Neural cell (in vitro differentiated cells): ENCODE data around the gene BNIP5. TPM values are rescaled to one million over a fixed set of nuclear protein-coding genes. Genes with fewer than 3 reads are reported as not detected.

ENCODE experiments used
- H2AFZ ChIP-seq: fragments of 200-600, 300-800 bp; sonication (generic), shearing (Covaris generic); 2 replicates; pipeline ENCODE4 v1.6.0; 2014; ENCODE audit warnings: low read depth, mild to moderate bottlenecking, antibody characterized with exemption, low read length, moderate library complexity
- H3F3A ChIP-seq: fragments of 200-600 bp; shearing (Covaris generic); 2 replicates; pipeline ENCODE4 v1.6.1; 2016; ENCODE audit warnings: mild to moderate bottlenecking, moderate library complexity, mixed read lengths, antibody characterized with exemption, low read length; ENCODE audit not compliant: insufficient read depth, poor library complexity, severe bottlenecking
- H3K27ac ChIP-seq: fragments of 200-600, 300-800 bp; sonication (generic), shearing (Covaris generic); 2 replicates; pipeline ENCODE4 v1.5.1; 2014; ENCODE audit warnings: mild to moderate bottlenecking, low read length, moderate library complexity
- H3K27me3 ChIP-seq: fragments of 300-800, 200-600 bp; sonication (generic), shearing (Covaris generic); 2 replicates; pipeline ENCODE4 v1.6.0; 2014; ENCODE audit warnings: mild to moderate bottlenecking, low read depth, low read length, moderate library complexity; ENCODE audit not compliant: insufficient read depth
- H3K36me3 ChIP-seq: fragments of 300-800, 200-600 bp; sonication (generic), shearing (Covaris generic); 2 replicates; pipeline ENCODE4 v1.5.1; 2014; ENCODE audit warnings: mild to moderate bottlenecking, antibody characterized with exemption, low read length, moderate library complexity; ENCODE audit not compliant: insufficient read depth
- H3K4me2 ChIP-seq: fragments of 300-800, 200-600 bp; sonication (generic), shearing (Covaris generic); 2 replicates; pipeline ENCODE4 v1.6.0; 2014; ENCODE audit warnings: mild to moderate bottlenecking, low read length
- H3K4me3 ChIP-seq: fragments of 300-800, 200-600 bp; sonication (generic), shearing (Covaris generic); 2 replicates; pipeline ENCODE4 v1.5.1; 2014; ENCODE audit warnings: mild to moderate bottlenecking, low read length, moderate library complexity
- H3K79me2 ChIP-seq: fragments of 200-600 bp; shearing (Covaris generic); replicated peaks from 2 replicates; pipeline ENCODE4 v1.6.0; 2014; ENCODE audit warnings: mild to moderate bottlenecking, low read length, moderate library complexity; ENCODE audit not compliant: insufficient read depth
- H3K9ac ChIP-seq: fragments of 300-800, 200-600 bp; sonication (generic), shearing (Covaris generic); 2 replicates; pipeline ENCODE4 v1.6.1; 2016; ENCODE audit warnings: mild to moderate bottlenecking, low read length, mixed read lengths
- H3K9me2 ChIP-seq: fragments of 200-600 bp; shearing (Covaris generic); 2 replicates; pipeline ENCODE4 v1.6.1; 2016; ENCODE audit warnings: mild to moderate bottlenecking, low read length, mixed read lengths; ENCODE audit not compliant: insufficient read depth
- H3K9me3 ChIP-seq: fragments of 200-600, 300-800 bp; sonication (generic), shearing (Covaris generic); 2 replicates; pipeline ENCODE4 v1.6.1; 2016; ENCODE audit warnings: mild to moderate bottlenecking, mixed run types, low read length, moderate library complexity, mixed read lengths
- H4K20me1 ChIP-seq: fragments of 200-600 bp; shearing (Covaris generic); 2 replicates; pipeline ENCODE4 v1.6.1; 2016; ENCODE audit warnings: mild to moderate bottlenecking, mixed run types; ENCODE audit not compliant: insufficient read depth
- CTCF ChIP-seq: fragments of 450-650 bp; IDR thresholded peaks from 2 replicates; pipeline ENCODE4 v1.5.1; 2014; ENCODE audit warnings: antibody characterized with exemption, mild to moderate bottlenecking, moderate library complexity; ENCODE audit not compliant: poor library complexity, severe bottlenecking
- EP300 ChIP-seq: fragments of 450-650 bp; conservative IDR thresholded peaks from 2 replicates; pipeline ENCODE4 v1.6.1; 2014; ENCODE audit warnings: antibody characterized with exemption, mild to moderate bottlenecking, moderate library complexity; ENCODE audit not compliant: poor library complexity, severe bottlenecking
- EZH2 ChIP-seq: fragments of 200-600, 300-800 bp; shearing (Covaris generic), sonication (generic); IDR thresholded peaks from 2 replicates; pipeline ENCODE4 v1.6.1; 2014; ENCODE audit warnings: antibody characterized with exemption, low read length, borderline replicate concordance, mild to moderate bottlenecking; ENCODE audit not compliant: insufficient read depth, poor library complexity, severe bottlenecking
- MXI1 ChIP-seq: fragments of 450-650 bp; conservative IDR thresholded peaks from 2 replicates; pipeline ENCODE4 v1.6.1; 2014; ENCODE audit warnings: antibody characterized with exemption, mild to moderate bottlenecking; ENCODE audit not compliant: poor library complexity, severe bottlenecking
- POLR2AphosphoS5 ChIP-seq: IDR thresholded peaks from 2 replicates; pipeline ENCODE4 v1.6.1; 2012
- RAD21 ChIP-seq: fragments of 450-650 bp; conservative IDR thresholded peaks from 2 replicates; pipeline ENCODE4 v1.6.1; 2014; ENCODE audit warnings: antibody characterized with exemption, mild to moderate bottlenecking, moderate library complexity
- REST ChIP-seq: IDR thresholded peaks from 2 replicates; pipeline ENCODE4 v1.6.1; 2012; ENCODE audit warnings: borderline replicate concordance
- SMC3 ChIP-seq: fragments of 450-650 bp; conservative IDR thresholded peaks from 2 replicates; pipeline ENCODE4 v1.6.1; 2014; ENCODE audit warnings: antibody characterized with exemption, mild to moderate bottlenecking, moderate library complexity; ENCODE audit not compliant: poor library complexity
- TAF1 ChIP-seq: IDR thresholded peaks from 2 replicates; pipeline ENCODE4 v1.6.1; 2012; ENCODE audit warnings: low read depth
- polyA plus RNA-seq: library from polyadenylated mRNA; depleted of rRNA; stranded (reverse); fragments of >200 nt; gene quantifications from 2 replicates; pipeline ENCODE4 v1.2.3, GENCODE V29; 2014

Gene BNIP5
- polyA plus RNA-seq, 1 donor from 2014 or later, result not detected

GRCh38 chr6:36346486-36347273, 10.0 kb upstream of the BNIP5 start:
- no peaks in the 10 kb centered on the region for H3K27me3 ChIP-seq
- H3K27ac ChIP-seq, result no peak overlapping the region
- no peak overlapping the region for H2AFZ ChIP-seq
- H3K4me3 ChIP-seq, result no peak overlapping the region
- H3K9ac ChIP-seq, result no peak overlapping the region
- no peaks in the 10 kb centered on the region for H3K9me2 ChIP-seq
- no peak overlapping the region for H3K4me2 ChIP-seq
- H4K20me1 ChIP-seq, result no peaks in the 10 kb centered on the region
- no peaks in the 10 kb centered on the region for H3K79me2 ChIP-seq
- H3F3A ChIP-seq, result no peaks in the 10 kb centered on the region
- no peaks in the 10 kb centered on the region for H3K9me3 ChIP-seq
- no peak for TF ChIP-seq POLR2AphosphoS5
- no peak for TF ChIP-seq SMC3
- no peak for TF ChIP-seq MXI1
- TF ChIP-seq RAD21, result no peak
- TF ChIP-seq CTCF, result no peak
- no peak for TF ChIP-seq REST
- no peak for TF ChIP-seq EP300
- no peak for TF ChIP-seq TAF1
- no peak for TF ChIP-seq EZH2
- H3K36me3 ChIP-seq, result no peaks in the 10 kb centered on the region

- Histone ChIP-seq H3F3A (no peaks in the 10 kb centered on the region), H3K36me3 (no peaks in the 10 kb centered on the region), H3K27ac (no peak overlapping the region), H2AFZ (no peak overlapping the region), H3K27me3 (no peaks in the 10 kb centered on the region), H3K9me2 (no peaks in the 10 kb centered on the region), H3K79me2 (no peaks in the 10 kb centered on the region), H4K20me1 (no peaks in the 10 kb centered on the region), H3K4me2 (no peak overlapping the region), H3K9ac (no peak overlapping the region), H3K9me3 (no peaks in the 10 kb centered on the region), H3K4me3 (no peak overlapping the region)
- no peak for TF ChIP-seq EP300
- no peak for TF ChIP-seq TAF1
- TF ChIP-seq CTCF, result no peak
- TF ChIP-seq EZH2, result no peak
- TF ChIP-seq MXI1, result no peak
- TF ChIP-seq RAD21, result no peak
- TF ChIP-seq POLR2AphosphoS5, result no peak
- TF ChIP-seq SMC3, result no peak
- no peak for TF ChIP-seq REST
Observed at GRCh38 chr6:36345681-36346466, 9.2 kb upstream of the BNIP5 start.
